Dedifferentiated amniotic fluid mesenchymal stem cell (primary cell): ENCODE data around the gene ATXN7L3.
A peak's percentile ranks its signal among the peaks of the same experiment; 100 is the strongest.

Source experiments
- DNase-seq: peaks from one replicate; pipeline ENCODE4 v3.0.0-alpha.2; 2016; ENCODE audit errors: extremely low spot score

ATXN7L3 gene

GRCh38 chr17:44218344-44219107, 18.8 kb upstream of the ATXN7L3 start:
- peak; percentile 89 for DNase-seq

DNA sequence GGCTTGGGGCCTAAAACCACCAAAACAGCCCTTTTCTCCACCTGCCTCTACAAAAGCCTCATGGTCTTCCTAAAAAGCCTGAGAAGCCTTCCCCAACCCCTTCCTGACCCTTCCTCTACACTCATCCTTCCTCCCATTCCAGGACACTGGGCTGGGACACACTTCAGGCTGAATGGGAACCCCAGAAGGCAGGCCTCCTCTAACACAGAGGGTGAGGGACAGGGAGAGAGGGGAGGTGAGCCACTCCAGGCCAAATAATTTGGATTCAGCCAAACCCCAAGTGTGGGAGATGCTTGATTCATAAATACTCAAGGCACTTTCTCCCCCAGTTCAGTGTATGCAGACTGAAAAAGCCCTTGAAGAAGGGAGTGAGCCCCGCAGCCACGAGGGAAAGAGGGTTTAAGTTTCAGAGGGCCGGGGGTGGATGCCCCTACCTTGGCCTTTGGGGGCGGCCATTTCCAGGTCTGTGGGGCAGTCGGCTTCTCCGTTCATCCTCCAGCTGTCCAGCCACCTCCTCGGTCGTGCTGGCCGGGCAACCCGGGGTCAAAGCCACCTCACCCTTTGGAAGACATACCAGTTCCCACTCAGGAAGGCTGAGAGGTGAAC, 18.2 kb upstream of the ATXN7L3 start:
- DNase-seq: no peak

GRCh38 chr17:44216694-44217093, 17.0 kb upstream of the ATXN7L3 start:
- no peak for DNase-seq

- DNase-seq: no peak
Observed at GRCh38 chr17:44216173-44216572, 16.5 kb upstream of the ATXN7L3 start.

DNA sequence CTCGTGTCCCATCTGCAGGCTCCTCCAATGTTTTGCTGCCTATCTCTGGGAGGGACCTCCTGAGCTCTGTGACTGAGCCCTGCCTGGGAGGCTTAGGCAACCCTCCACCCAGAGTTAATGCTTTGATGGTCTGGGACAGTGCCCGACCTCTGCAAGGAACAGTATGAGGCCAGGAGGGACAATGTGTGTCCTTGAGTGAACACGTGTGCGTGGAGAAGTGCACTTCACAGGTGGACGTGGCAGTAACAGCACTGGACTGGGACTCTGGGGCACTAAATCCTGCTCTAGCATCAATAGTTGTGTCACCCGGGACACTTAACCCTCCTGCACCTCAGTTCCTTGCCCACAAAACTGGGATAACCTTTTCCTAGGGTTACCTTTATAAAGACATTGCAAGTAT, 15.2 kb upstream of the ATXN7L3 start:
- DNase-seq: no peak

DNA sequence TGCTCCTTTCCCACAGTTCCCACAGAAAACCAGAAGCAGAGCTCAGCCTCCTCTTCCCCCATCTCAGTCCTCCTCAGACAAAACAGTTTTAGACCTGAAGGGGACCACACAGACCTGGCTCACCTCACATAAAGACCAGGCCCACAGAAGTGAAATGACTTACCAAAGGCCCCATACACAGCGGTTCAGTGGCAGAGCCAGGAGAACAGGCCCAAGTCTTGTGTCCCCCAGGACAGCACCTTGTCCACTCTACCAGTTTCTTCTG, 14.5 kb upstream of the ATXN7L3 start:
- DNase-seq: no peak

GRCh38 chr17:44213403-44214229, 13.9 kb upstream of the ATXN7L3 start:
- DNase-seq: no peak

GRCh38 chr17:44212507-44213402, 13.1 kb upstream of the ATXN7L3 start:
- no peak for DNase-seq

- no peak for DNase-seq
Observed at GRCh38 chr17:44211281-44212265, 11.9 kb upstream of the ATXN7L3 start.

GRCh38 chr17:44210342-44211192, 10.9 kb upstream of the ATXN7L3 start:
- no peak for DNase-seq

DNA sequence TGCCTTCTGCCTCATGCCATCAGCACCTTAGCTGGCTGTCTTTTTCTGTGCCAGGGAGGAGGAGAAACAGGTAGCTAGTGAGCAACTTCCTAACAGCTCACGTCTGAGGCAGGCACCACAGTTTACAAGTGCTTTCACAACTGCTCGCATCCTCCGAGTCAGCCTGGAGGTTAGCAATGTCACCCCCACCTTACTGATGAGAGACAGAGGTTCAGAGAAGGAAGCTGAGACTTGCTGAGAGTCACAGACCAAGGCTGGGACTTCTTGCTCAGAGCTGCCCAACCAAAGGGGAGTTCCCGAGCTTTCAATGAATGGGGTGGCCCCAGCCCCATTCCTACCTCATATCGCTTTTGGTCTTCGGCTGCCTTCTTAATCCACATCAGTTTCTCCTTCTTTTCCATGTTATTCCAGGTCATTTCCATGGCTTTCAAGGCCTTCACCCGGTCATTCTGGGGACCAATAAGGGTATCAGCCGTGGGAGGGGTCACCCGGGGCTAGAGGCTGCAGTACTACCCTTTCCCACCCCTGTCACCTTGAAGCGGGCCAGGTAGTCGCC, 10.2 kb upstream of the ATXN7L3 start:
- no peak for DNase-seq

- DNase-seq: no peak
Observed at GRCh38 chr17:44207743-44208142, 8.1 kb upstream of the ATXN7L3 start.

DNA sequence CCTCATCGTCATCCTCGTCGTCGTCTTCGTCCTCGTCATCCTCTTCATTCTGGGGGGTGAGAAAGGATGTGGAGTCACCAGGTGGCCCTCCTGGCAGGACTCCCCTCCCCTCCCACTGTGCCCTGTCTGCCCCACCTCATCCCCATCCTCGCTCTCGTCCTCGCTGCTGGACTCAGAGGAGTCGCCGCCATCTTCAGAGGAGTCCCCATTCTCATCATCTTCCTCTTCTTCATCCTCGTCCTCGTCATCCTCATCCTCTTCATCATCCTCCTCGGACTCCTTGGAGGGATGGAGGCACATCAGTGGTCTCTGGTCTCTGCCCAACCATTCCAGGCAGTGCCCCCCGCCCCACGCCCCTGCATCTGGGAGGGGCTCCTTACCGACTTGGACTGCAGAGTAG, 7.6 kb upstream of the ATXN7L3 start:
- no peak for DNase-seq

- DNase-seq: no peak
Observed at GRCh38 chr17:44206825-44207155, 7.1 kb upstream of the ATXN7L3 start.

- DNase-seq: no peak
Observed at GRCh38 chr17:44205962-44206824, 6.5 kb upstream of the ATXN7L3 start.

- no peak for DNase-seq
Observed at GRCh38 chr17:44204441-44204882, 4.8 kb upstream of the ATXN7L3 start.

DNA sequence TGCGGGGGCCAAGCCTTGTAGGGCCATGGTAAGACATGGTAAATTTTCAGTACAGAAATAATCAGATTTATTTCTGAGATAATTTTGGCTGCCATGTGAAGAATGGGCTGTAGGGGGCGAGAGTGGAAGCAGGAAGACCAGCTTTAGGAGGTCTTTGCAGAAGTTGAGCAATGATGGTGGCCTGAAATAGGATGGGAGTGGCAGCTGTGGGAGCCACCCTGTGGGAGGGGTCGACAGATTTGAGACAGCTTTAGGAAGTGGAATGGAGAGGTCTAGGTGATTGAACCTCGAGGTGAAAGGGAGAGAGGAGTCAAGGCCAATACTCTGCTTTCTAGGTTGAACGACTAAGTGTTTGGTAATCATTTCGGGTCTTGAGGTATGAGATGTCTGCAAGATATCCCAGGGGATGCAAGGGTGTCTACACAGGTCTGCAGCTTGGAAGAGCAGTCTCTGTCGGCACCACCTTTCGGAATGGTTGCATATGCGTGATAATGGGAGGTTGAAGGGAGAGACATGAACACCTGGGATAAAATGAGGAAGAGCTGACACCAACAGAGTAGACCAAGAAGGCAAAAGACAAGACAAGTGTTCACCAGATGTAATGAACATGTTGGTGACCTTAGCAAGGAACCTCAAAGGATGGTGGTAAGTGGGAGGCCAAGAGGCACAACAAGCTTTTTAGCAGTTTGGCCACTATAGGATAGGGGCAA, 4.2 kb upstream of the ATXN7L3 start:
- peak; percentile 53 for DNase-seq

- no peak for DNase-seq
Observed at GRCh38 chr17:44202756-44203155, 3.1 kb upstream of the ATXN7L3 start.
